Measurements from ENCODE around the gene CDC27.
"Not testable (repeated sequence)": the region's sequence is repeated elsewhere in the genome, so short reads cannot be mapped to it uniquely, and the experiment has no call there.

Gene CDC27

GRCh38 chr17:47225911-47226688 lies 37.0 kb upstream of the CDC27 start:
- TF ChIP-seq CTCF (IDR thresholded peaks at IDR 0.05; ENCODE audit: control extremely low read depth, extremely low read depth, low read depth, missing control alignments): no peak
- CTCF ChIA-PET: interaction anchor here (0.8 to 2.3 kb wide), 6 partner anchors 16 to 90 kb away, joined by 3 to 11 read pairs (median 4); no protein-coding TSS in a partner anchor
- POLR2A ChIA-PET: no interaction called here
- DNase-seq (ENCODE audit: extremely low spot score): no peak

- DNase-seq (ENCODE audit: extremely low spot score): no peak
- no peak for TF ChIP-seq CTCF (IDR thresholded peaks at IDR 0.05; ENCODE audit: control extremely low read depth, extremely low read depth, low read depth, missing control alignments)
- ChIA-PET POLR2A (no interaction called here), CTCF (interaction anchor here (0.8 to 2.3 kb wide), 6 partner anchors 15 to 90 kb away, joined by 3 to 11 read pairs (median 4); no protein-coding TSS in a partner anchor)
These were observed 36.4 kb upstream of the CDC27 start for GRCh38 chr17:47225436-47225858.

GRCh38 chr17:47224966-47225365 lies 35.9 kb upstream of the CDC27 start:
- ChIA-PET POLR2A (no interaction called here), CTCF (interaction anchor here (2.3 kb wide), 1 partner anchor 91 kb away, joined by 11 read pairs; no protein-coding TSS in a partner anchor)
- no peak for DNase-seq (ENCODE audit: extremely low spot score)
- no peak for TF ChIP-seq CTCF (IDR thresholded peaks at IDR 0.05; ENCODE audit: control extremely low read depth, extremely low read depth, low read depth, missing control alignments)

GRCh38 chr17:47224077-47224476 lies 35.0 kb upstream of the CDC27 start:
- POLR2A ChIA-PET; DNase-seq (ENCODE audit: extremely low spot score); CTCF ChIA-PET: not testable (repeated sequence)

GRCh38 chr17:47223460-47223859 lies 34.4 kb upstream of the CDC27 start:
- POLR2A ChIA-PET: no interaction called here
- no peak for DNase-seq (ENCODE audit: extremely low spot score)
- CTCF ChIA-PET: no interaction called here
- no peak for TF ChIP-seq CTCF (IDR thresholded peaks at IDR 0.05; ENCODE audit: control extremely low read depth, extremely low read depth, low read depth, missing control alignments)

GRCh38 chr17:47223007-47223406 lies 33.9 kb upstream of the CDC27 start:
- DNase-seq (ENCODE audit: extremely low spot score): no peak

More at GRCh38 chr17:47223007-47223406, 33.9 kb upstream of the CDC27 start:
- CTCF ChIA-PET: no interaction called here
- no peak for TF ChIP-seq CTCF (IDR thresholded peaks at IDR 0.05; ENCODE audit: control extremely low read depth, extremely low read depth, low read depth, missing control alignments)
- POLR2A ChIA-PET: no interaction called here
